ENCODE data around the gene RAD51B.

- no peak for TF ChIP-seq ZNF17 (CRISPR knock-in tag; IDR thresholded peaks at IDR 0.05)
- TF ChIP-seq RFX5 (IDR thresholded peaks at IDR 0.05; ENCODE audit: low read depth, low read length): no peak
- TF ChIP-seq CEBPB (IDR thresholded peaks at IDR 0.05; ENCODE audit: borderline replicate concordance, low read depth, low read length): no peak
- TF ChIP-seq HOXA7 (CRISPR knock-in tag; IDR thresholded peaks at IDR 0.05): no peak
- no peak for TF ChIP-seq MAFK (conservative IDR thresholded peaks at IDR 0.05 in 1 of 2, IDR thresholded peaks at IDR 0.05 in 1 of 2; ENCODE audit: low read length in 2 of 2)
- no peak for TF ChIP-seq MAX (IDR thresholded peaks at IDR 0.05)
- no peak for TF ChIP-seq REST (IDR thresholded peaks at IDR 0.05; ENCODE audit: borderline replicate concordance in 1 of 2, low read depth in 1 of 2, low read length in 2 of 2)
- TF ChIP-seq PATZ1 (CRISPR knock-in tag; IDR thresholded peaks at IDR 0.05): no peak
- TF ChIP-seq CHD2 (IDR thresholded peaks at IDR 0.05; ENCODE audit: low read depth, low read length): no peak
- no peak for TF ChIP-seq STAT5B (CRISPR knock-in tag; IDR thresholded peaks at IDR 0.05)
- no peak for TF ChIP-seq KLF16 (CRISPR knock-in tag; IDR thresholded peaks at IDR 0.05)
- TF ChIP-seq ZNF207 (IDR thresholded peaks at IDR 0.05; ENCODE audit: borderline replicate concordance): no peak
- TF ChIP-seq HINFP (CRISPR knock-in tag; IDR thresholded peaks at IDR 0.05; ENCODE audit: low read depth): no peak
- TF ChIP-seq SYNCRIP (IDR thresholded peaks at IDR 0.05; ENCODE audit: insufficient read depth, low read depth, low read length): no peak
Measured at GRCh38 chr14:68669603-68670358, 850.2 kb downstream of the RAD51B start.

Measured in HepG2 (cell line).